RCC 7860 (cell line): ENCODE measurements around the gene CEMP1.

ENCODE experiments used
- DNase-seq: peaks from one replicate; pipeline ENCODE4 v3.0.0-alpha.2; 2015; ENCODE audit warnings: low spot score
- FAIRE-seq: peaks from 2 replicates; lab custom pipeline; 2012; peaks lifted over from hg19 to GRCh38; lab: Jason Lieb, UNC

The CEMP1 gene

DNA sequence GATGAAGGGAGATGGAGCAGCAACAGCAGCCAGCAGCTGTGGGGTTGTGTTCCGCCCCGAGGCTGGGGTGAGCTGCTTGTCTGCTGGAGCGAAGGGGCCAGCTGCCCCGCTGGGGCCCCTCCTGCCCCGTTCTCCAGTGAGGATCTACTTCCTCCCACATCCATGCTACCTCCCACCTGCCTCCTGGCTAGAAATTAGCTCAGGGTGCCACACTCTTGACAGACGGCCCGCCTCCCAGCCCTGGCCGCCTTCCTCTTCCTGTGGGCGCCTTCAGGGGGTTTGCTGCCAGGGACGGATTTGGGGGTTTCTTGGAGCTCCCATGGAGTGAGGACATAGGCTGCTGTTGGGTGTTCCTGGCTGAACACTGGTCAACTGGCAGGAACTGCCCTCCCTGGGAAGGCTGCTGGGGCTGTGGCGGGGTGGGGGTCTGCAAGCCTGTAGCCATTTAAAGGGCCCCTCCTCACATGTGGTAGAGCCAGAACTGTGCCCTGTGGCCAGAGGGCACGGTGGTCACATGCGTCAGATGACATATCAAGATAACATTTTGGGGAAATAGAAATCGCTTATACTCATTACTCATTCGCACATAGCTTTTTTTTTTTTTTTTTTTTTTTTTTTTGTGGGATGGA, 43.2 kb downstream of the CEMP1 start:
- no peak for FAIRE-seq
- no peak for DNase-seq

DNA sequence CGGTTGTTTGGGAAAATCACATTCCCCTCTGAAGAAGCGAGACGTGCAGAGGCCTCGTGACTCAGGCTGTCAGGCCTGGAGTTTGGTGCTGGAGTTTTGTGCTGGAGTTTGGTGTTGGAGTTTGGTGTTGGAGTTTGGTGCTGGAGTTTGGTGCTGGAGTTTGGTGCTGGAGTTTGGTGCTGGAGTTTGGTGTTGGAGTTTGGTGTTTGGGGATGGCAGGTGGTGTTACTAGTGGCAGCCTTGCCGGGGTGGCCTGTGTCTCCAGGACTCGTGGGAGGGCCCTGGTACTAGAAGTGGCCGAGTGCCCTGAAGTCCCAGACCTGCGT, 43.7 kb downstream of the CEMP1 start:
- FAIRE-seq (no peak), DNase-seq (no peak)

DNA sequence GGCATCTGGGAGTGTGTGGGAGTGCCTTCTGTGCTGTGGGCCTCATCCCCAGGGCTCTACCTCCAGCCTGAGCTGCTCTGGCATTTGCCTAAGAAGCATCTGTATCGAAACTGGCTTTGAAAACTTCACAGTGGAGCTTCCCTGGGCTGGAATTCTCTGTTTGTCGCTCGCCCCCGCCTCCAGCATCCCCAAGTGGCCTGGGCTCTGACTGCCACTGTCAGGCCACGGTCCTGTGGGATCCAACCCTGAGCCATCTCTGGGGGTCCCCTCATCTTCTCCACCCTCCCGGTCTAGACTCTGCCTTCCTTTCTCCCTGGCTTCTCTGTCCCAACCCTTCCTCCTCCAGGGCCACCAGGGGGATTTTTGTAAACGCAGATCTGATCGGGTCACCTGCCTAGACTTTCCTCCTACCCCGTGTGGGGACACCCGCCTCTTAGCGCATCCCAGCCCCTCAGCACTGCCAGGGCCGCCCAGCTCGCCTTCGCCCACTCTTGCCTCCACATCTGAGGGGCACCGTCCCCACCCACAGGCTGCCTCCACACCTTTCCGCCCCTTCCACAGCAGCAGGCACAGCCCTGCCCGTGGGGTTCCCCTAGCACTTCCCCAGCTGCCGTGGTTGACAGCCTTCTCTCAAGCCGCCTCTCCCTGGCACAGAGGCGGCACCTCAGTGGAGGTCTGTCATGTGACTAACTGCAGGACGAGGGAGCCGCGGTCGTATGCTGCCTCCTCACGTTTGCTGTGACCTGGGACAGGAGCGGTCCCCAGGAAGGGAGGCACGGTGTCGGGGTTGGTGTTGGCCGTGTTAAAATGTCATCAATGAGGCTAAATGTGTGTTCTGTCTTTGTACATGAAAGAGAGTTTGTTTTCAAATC, 44.3 kb downstream of the CEMP1 start:
- no peak for DNase-seq
- no peak for FAIRE-seq

DNA sequence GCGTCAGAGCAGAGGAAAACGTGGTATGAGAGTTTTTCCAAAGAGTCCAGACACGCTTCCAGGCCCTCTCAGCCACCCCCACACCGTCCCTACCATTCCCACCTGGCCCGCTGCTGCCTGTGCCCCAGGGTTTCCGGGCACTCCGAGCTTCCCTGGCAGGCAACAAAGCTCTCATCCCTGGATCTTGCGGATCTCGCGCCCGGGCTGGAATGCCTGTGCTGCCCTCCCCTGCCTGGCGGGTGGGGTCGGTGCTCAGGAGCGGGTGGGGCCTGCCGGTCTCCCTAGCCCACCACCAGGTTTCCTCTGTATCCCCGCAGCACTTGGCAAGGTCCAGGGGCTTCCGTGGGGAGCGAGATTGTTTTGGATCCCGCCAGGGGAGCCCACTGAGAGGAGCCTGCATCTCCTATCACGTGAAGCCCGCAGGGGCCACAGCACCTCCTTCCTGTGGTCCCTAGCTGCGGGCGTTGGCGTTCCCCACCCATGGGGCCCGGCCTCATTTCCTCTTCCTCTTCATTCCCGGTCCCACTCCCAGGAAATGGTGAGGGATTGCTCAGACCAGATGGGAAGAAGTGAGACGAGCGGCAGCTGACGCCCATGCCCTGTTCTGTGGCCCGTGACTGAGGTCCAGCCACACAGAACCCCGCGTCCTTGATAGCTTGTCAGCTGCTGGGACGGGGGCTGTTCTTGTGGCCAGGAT, 45.2 kb downstream of the CEMP1 start:
- DNase-seq (no peak), FAIRE-seq (no peak)

DNA sequence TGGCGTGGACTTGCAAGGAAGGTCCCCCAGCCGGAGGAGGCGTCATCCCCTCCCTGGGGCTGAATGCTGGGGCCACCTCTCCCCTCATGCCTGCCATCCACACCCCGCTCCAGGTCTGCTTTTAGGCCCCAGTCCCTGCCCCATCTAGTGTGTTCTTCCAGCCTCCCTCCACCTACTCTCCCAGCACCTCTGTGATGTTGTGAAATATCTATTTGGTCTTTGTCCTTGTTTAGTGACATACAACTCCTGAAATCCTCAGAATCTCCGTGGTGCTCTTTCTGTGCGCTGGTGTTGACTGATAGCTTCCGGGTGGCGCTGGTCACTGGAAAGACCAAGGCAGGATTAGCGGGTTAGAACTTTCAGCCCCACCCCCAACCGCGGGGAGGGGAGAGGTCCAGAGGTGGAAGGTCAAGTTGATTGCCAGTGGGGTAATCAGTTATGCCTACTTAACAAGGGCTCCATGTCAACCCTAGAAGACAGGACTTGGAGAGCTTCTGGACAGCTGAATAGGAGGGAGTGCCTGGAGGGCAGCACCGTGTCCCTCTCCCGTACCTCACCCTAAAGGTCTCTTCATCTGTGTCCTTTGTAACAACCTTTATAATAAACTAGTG, 46.2 kb downstream of the CEMP1 start:
- DNase-seq (no peak), FAIRE-seq (no peak)

DNA sequence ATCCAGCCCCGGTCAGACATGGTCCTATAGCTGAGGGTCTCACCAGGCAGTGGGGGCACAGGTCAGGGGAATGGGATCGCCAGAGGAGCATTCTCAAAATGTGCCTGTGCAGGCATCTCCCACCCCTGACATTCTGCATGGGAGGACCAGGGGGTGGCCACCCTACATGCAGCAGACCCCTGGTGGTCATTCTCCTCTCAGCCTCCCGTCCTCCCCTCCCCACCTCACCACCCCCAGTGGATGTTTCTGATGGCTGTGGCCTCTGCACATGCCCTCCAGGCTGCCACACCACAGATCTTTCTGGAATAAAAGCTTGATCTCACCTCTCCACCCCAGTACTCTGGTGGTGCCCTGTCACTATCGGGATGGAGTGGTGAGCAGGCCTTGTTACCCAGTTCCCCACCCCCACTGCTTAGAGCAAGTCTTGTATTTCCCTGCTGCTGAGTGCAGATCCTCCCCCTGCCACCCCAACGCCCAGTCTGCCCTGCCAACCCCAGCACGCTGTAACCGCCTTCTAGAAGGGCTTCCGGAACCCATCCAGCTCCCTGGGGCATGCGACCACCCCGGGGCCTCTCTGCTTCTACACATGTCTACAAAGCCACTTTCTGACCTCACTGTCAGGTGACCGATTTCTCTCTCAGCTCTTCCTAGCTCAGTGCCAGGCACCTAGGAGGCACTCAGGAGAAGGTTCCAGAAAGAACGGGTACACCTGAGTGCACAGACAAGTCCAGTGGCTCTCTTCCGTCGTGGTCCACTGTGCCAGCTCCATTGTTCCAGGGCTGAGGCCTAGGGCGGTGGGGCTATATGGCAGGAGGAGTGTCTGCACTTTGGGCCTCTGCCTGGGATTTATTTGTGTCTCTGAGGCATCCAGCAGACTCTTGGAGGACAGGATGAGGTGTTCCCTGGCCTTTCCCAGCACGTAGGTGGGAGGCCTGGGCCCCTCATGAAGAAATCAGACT, 47.0 kb downstream of the CEMP1 start:
- FAIRE-seq (no peak), DNase-seq (no peak)

DNA sequence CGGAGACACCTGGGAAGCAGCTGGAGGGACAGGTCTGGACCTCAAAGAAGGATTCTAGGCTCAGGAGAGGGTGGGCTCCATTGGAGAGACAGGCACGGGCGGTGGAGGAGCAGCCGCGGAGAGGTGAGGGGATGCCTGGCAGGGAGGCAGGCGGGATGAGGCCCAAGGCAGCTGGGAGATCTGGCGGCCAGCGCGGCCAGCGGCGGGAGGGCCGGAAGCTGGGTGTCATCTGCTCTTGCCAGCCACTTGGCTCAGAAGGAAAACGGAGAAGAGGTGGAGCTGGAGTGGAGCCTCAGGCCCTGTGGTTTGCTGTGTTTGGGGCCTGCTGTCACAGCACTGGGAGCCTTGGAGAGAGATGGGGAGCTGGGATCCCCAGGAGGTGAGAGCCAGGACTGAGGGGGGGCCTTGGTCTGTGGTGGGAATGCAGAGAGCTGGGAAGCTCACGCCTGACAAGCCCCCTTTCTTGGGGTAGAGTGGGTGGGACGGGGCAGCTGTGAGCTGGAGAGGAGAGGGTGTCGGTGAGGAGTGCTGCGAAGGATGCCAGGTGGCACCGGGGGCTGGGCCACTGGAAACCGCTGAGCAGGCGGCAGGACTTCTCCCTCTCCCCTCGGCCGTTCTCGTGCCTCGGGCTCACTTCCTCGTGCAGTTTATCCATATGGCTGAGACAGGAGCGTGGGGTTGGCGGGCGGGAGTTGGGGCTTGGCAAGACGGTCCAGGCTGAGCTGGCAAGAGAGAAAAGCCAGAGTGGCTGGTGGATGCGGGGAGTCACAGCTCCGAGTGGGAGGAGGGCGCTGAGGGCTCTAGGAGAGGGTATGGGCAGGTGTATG, 48.3 kb downstream of the CEMP1 start:
- no peak for FAIRE-seq
- DNase-seq, result no peak

DNA sequence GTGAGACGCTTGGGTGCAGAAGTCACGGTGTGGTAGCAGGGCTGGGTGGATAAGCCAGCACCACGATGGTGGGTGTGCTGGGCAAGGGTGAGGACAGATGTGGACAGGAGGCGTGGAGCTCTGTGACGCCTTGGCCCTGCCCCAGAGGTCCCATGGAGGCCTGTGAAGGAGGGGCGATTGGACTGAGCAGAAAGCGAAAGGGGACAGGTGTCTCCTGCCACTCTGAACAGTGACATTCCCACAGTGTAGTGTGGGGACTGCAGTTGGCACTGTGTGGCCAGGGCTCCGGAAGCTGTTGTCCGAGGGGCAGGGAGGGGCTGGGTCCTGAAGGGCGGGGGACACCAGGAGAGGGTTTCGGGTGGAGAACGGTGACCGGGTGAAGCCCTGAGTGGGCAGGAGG, 49.0 kb downstream of the CEMP1 start:
- DNase-seq, result no peak
- no peak for FAIRE-seq

DNA sequence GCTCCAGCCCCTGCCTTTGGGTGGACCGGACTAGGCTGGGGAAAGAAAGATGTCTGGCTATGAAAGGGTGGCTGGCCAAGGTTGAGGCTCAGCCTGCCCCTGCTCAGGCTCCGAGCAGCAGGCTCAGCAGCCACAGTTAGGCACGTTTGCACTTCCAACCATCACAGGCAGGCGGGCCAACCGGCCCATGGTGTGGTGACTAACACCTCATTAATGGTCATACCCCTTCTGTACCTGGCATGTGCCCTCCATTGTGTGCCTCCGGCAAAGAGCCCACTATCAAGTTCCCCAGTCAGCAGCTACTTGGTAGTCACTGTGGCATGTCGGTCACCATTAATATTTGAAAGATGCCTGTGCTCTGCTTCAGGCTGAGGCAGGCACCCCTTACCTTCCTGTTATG, 49.5 kb downstream of the CEMP1 start:
- FAIRE-seq (no peak), DNase-seq (no peak)

DNA sequence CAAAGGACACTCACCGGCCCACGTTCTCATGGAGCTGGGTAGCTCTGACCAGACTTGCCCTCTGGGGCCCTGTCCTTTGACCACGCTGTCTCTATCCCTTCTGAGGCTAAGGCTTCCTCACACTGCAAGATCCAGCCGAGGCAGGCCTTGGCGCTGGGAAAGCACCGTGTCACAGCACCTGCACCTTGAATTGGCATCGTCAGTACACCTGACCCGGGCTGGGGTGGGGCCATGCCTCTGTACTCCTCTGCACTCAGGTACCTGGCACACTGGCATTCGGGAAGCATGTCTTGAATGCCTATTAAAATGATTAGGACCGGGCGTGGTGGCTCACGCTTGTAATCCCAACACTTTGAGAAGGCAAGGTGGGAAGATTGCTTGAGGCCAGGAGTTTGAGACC, 50.3 kb downstream of the CEMP1 start:
- DNase-seq (no peak), FAIRE-seq (no peak)
